WTC11 (cell line): Measurements from ENCODE around the gene SCN8A.

Experiments
- ATF1 ChIP-seq: sonication (generic); formaldehyde crosslinking; IDR thresholded peaks from 2 replicates; pipeline ENCODE4 v1.8.1; 2023; ENCODE audit warnings: mild to moderate bottlenecking, moderate library complexity, missing genetic modification reagents
- NFYB ChIP-seq: sonication (generic); formaldehyde crosslinking; conservative IDR thresholded peaks from 2 replicates; pipeline ENCODE4 v1.8.0; 2022; ENCODE audit warnings: low read depth, missing genetic modification reagents
- NR3C1 ChIP-seq: sonication (generic); formaldehyde crosslinking; conservative IDR thresholded peaks from 2 replicates; pipeline ENCODE4 v1.8.1; 2023; ENCODE audit warnings: low read depth, mild to moderate bottlenecking, missing genetic modification reagents
- RORB ChIP-seq: fragments of 250-450 bp; sonication (Bioruptor Pico); IDR thresholded peaks from 2 replicates; pipeline ENCODE4 v1.9.0; 2021; ENCODE audit warnings: mild to moderate bottlenecking
- SMAD3 ChIP-seq: sonication (generic); formaldehyde crosslinking; IDR thresholded peaks from 2 replicates; pipeline ENCODE4 v1.8.0; 2022; ENCODE audit warnings: missing genetic modification reagents, mild to moderate bottlenecking, borderline replicate concordance
- ZNF121 ChIP-seq: sonication (generic); formaldehyde crosslinking; IDR thresholded peaks from 2 replicates; pipeline ENCODE4 v1.8.0; 2023; ENCODE audit warnings: missing genetic modification reagents
- TF ChIP-seq, protein P1 (sequence below): sonication (generic); formaldehyde crosslinking; IDR thresholded peaks from 2 replicates; pipeline ENCODE4 v1.8.0; 2022; ENCODE audit warnings: mild to moderate bottlenecking, missing genetic modification reagents
- TF ChIP-seq, protein P2 (sequence below): fragments of 200-600 bp; IDR thresholded peaks from 2 replicates; pipeline ENCODE4 v1.8.0; 2022; ENCODE audit warnings: antibody characterized with exemption
- TF ChIP-seq, protein P3 (sequence below): sonication (generic); formaldehyde crosslinking; IDR thresholded peaks from 2 replicates; pipeline ENCODE4 v1.8.0; 2022; ENCODE audit warnings: mild to moderate bottlenecking, missing genetic modification reagents

DNA sequence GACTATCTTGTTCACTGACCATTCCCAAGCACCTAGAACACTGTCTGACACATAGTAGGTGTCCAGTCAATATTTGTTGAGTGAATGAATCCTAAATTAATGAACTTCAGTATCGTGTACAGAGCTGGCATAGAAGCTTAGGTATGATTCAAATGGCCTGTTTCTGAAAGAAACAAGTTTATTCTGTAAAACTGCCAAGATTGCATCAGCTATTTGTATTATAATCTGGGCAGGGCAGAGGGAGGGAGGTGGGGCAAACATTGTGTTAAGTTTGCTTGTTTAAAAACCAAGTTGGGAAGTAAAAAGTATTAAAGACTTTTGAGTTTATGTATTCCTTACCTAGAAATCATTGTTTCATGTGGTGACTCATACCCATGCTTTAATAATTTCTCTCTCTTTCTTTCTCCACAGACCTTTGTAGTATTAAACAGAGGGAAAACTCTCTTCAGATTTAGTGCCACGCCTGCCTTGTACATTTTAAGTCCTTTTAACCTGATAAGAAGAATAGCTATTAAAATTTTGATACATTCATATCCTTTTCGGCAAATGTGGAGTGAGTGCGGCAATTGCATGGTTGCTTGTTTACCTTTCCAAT, 92.8 kb downstream of the SCN8A start:
- TF ChIP-seq, protein P1, sequence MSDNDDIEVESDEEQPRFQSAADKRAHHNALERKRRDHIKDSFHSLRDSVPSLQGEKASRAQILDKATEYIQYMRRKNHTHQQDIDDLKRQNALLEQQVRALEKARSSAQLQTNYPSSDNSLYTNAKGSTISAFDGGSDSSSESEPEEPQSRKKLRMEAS (CRISPR knock-in tag) = no peak
- TF ChIP-seq NFYB (CRISPR knock-in tag) (no peak), RORB (no peak), ATF1 (CRISPR knock-in tag) (no peak), NR3C1 (CRISPR knock-in tag) (no peak), SMAD3 (no peak), ZNF121 (CRISPR knock-in tag) (no peak)
- TF ChIP-seq, protein P2, sequence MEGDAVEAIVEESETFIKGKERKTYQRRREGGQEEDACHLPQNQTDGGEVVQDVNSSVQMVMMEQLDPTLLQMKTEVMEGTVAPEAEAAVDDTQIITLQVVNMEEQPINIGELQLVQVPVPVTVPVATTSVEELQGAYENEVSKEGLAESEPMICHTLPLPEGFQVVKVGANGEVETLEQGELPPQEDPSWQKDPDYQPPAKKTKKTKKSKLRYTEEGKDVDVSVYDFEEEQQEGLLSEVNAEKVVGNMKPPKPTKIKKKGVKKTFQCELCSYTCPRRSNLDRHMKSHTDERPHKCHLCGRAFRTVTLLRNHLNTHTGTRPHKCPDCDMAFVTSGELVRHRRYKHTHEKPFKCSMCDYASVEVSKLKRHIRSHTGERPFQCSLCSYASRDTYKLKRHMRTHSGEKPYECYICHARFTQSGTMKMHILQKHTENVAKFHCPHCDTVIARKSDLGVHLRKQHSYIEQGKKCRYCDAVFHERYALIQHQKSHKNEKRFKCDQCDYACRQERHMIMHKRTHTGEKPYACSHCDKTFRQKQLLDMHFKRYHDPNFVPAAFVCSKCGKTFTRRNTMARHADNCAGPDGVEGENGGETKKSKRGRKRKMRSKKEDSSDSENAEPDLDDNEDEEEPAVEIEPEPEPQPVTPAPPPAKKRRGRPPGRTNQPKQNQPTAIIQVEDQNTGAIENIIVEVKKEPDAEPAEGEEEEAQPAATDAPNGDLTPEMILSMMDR = no peak
- TF ChIP-seq, protein P3, sequence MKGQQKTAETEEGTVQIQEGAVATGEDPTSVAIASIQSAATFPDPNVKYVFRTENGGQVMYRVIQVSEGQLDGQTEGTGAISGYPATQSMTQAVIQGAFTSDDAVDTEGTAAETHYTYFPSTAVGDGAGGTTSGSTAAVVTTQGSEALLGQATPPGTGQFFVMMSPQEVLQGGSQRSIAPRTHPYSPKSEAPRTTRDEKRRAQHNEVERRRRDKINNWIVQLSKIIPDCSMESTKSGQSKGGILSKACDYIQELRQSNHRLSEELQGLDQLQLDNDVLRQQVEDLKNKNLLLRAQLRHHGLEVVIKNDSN (CRISPR knock-in tag) = no peak
